ENCODE measurements around the gene LAT. TPM values are rescaled to one million over a fixed set of nuclear protein-coding genes. Genes with fewer than 3 reads are reported as not detected.
"Not testable (repeated sequence)": the region's sequence is repeated elsewhere in the genome, so short reads cannot be mapped to it uniquely, and the experiment has no call there.

LAT gene
- total RNA-seq: 1 to 10 TPM in 3 of 4 donors, under 1 TPM in 1; 0.88 to 9.0 (median 3.3) TPM

- no peak for DNase-seq (ENCODE audit: low spot score in 2 of 2)
- intact Hi-C loops (cut with DNase I; ENCODE audit: low total_unique reads): no loop called here
- 72 to 82% methylated on average over 4 to 17 of the region's 24 CpGs for WGBS, 2 donors
- no peak within 1 kb of the TSS for H3K4me3 ChIP-seq (ENCODE audit: low read depth, poor library complexity, severe bottlenecking)
- TF ChIP-seq POLR2A (IDR thresholded peaks at IDR 0.05): no peak
- TF ChIP-seq CTCF (IDR thresholded peaks at IDR 0.05): no peak
These were observed at the start of gene LAT for GRCh38 chr16:28984619-28985135. LAT (plus strand) TSS chr16:28985052; CDS start chr16:28985418, 366 bp downstream.

- H3K4me3 ChIP-seq (ENCODE audit: low read depth, poor library complexity, severe bottlenecking): no peak overlapping the region
- intact Hi-C loops (cut with DNase I; ENCODE audit: low total_unique reads): no loop called here
- DNase-seq (ENCODE audit: low spot score in 2 of 2): no peak
- WGBS, 2 donors: 88 to 98% methylated on average over 4 of the region's 4 CpGs
- TF ChIP-seq CTCF (IDR thresholded peaks at IDR 0.05) (no peak), POLR2A (IDR thresholded peaks at IDR 0.05) (no peak)
These were observed 49.5 kb upstream of the LAT start for GRCh38 chr16:28935346-28935745.

GRCh38 chr16:28935924-28936783 is 48.7 kb upstream of the LAT start:
- 27 to 38% methylated on average over 36 of the region's 36 CpGs for WGBS, 2 donors
- intact Hi-C loops (cut with DNase I; ENCODE audit: low total_unique reads): loop anchor here (2.0 kb wide), 1 partner anchor 27 kb away; no protein-coding TSS in a partner anchor

GRCh38 chr16:28936784-28937155 is 48.1 kb upstream of the LAT start:
- no peak for DNase-seq (ENCODE audit: low spot score in 2 of 2)
- no peak overlapping the region for H3K4me3 ChIP-seq (ENCODE audit: low read depth, poor library complexity, severe bottlenecking)
- intact Hi-C loops (cut with DNase I; ENCODE audit: low total_unique reads): loop anchor here (2.0 kb wide), 1 partner anchor 28 kb away; no protein-coding TSS in a partner anchor
- WGBS, 2 donors: 77 to 82% methylated on average over 26 of the region's 26 CpGs
- no peak for TF ChIP-seq POLR2A (IDR thresholded peaks at IDR 0.05)
- no peak for TF ChIP-seq CTCF (IDR thresholded peaks at IDR 0.05)

More at GRCh38 chr16:28935924-28936783, 48.7 kb upstream of the LAT start:
- DNase-seq (ENCODE audit: low spot score in 2 of 2): peak; percentile 65 to 93
- no peak for TF ChIP-seq POLR2A (IDR thresholded peaks at IDR 0.05)
- H3K4me3 ChIP-seq (ENCODE audit: low read depth, poor library complexity, severe bottlenecking): no peak overlapping the region

- WGBS, 2 donors: 74 to 84% methylated on average over 14 of the region's 14 CpGs
- H3K4me3 ChIP-seq (ENCODE audit: low read depth, poor library complexity, severe bottlenecking): no peak overlapping the region
- TF ChIP-seq CTCF (IDR thresholded peaks at IDR 0.05): no peak
- no peak for TF ChIP-seq POLR2A (IDR thresholded peaks at IDR 0.05)
- DNase-seq (ENCODE audit: low spot score in 2 of 2): peak in 1 of 2 donors; percentile 82
- intact Hi-C loops (cut with DNase I; ENCODE audit: low total_unique reads): loop anchor here (2.0 kb wide), 1 partner anchor 29 kb away; no protein-coding TSS in a partner anchor
These were observed 47.5 kb upstream of the LAT start for GRCh38 chr16:28937222-28937876.

GRCh38 chr16:28938721-28939120 is 46.1 kb upstream of the LAT start:
- no peak overlapping the region for H3K4me3 ChIP-seq (ENCODE audit: low read depth, poor library complexity, severe bottlenecking)
- 79 to 81% methylated on average over 7 of the region's 7 CpGs for WGBS, 2 donors
- intact Hi-C loops (cut with DNase I; ENCODE audit: low total_unique reads): no loop called here
- peak in 1 of 2 donors; percentile 59 for DNase-seq (ENCODE audit: low spot score in 2 of 2)
- TF ChIP-seq CTCF (IDR thresholded peaks at IDR 0.05): no peak
- TF ChIP-seq POLR2A (IDR thresholded peaks at IDR 0.05): no peak

GRCh38 chr16:28939825-28940224 is 45.0 kb upstream of the LAT start:
- intact Hi-C loops (cut with DNase I; ENCODE audit: low total_unique reads); DNase-seq (ENCODE audit: low spot score in 2 of 2); H3K4me3 ChIP-seq (ENCODE audit: low read depth, poor library complexity, severe bottlenecking): not testable (repeated sequence)
- 90 to 93% methylated on average over 7 of the region's 7 CpGs for WGBS, 2 donors

Measured in lower leg skin (tissue), 4 donors.